ENCODE results near the gene ZXDC.

The ZXDC gene

GRCh38 chr3:126510308-126510910, 34.7 kb upstream of the ZXDC start:
- DNase-seq (ENCODE audit: low read depth): no peak

GRCh38 chr3:126509597-126510307, 34.1 kb upstream of the ZXDC start:
- DNase-seq (ENCODE audit: low read depth): no peak

GRCh38 chr3:126508564-126508964, 32.9 kb upstream of the ZXDC start:
- DNase-seq (ENCODE audit: low read depth): peak; percentile 80

GRCh38 chr3:126507886-126508285, 32.2 kb upstream of the ZXDC start:
- no peak for DNase-seq (ENCODE audit: low read depth)

GRCh38 chr3:126503701-126504100, 28.0 kb upstream of the ZXDC start:
- no peak for DNase-seq (ENCODE audit: low read depth)

- DNase-seq (ENCODE audit: low read depth): no peak
Measured at GRCh38 chr3:126502656-126503055, 27.0 kb upstream of the ZXDC start.

- DNase-seq (ENCODE audit: low read depth): no peak
Measured at GRCh38 chr3:126501736-126502135, 26.0 kb upstream of the ZXDC start.

GRCh38 chr3:126501054-126501453, 25.4 kb upstream of the ZXDC start:
- no peak for DNase-seq (ENCODE audit: low read depth)

GRCh38 chr3:126500016-126500415, 24.3 kb upstream of the ZXDC start:
- no peak for DNase-seq (ENCODE audit: low read depth)

- no peak for DNase-seq (ENCODE audit: low read depth)
Measured at GRCh38 chr3:126499401-126499800, 23.7 kb upstream of the ZXDC start.

- DNase-seq (ENCODE audit: low read depth): no peak
Measured at GRCh38 chr3:126498929-126499328, 23.2 kb upstream of the ZXDC start.

GRCh38 chr3:126498461-126498860, 22.8 kb upstream of the ZXDC start:
- DNase-seq (ENCODE audit: low read depth): no peak

GRCh38 chr3:126497956-126498355, 22.3 kb upstream of the ZXDC start:
- DNase-seq (ENCODE audit: low read depth): no peak

- no peak for DNase-seq (ENCODE audit: low read depth)
Measured at GRCh38 chr3:126496894-126497850, 21.5 kb upstream of the ZXDC start.

- no peak for DNase-seq (ENCODE audit: low read depth)
Measured at GRCh38 chr3:126495786-126496185, 20.1 kb upstream of the ZXDC start.

- no peak for DNase-seq (ENCODE audit: low read depth)
Measured at GRCh38 chr3:126494970-126495230, 19.2 kb upstream of the ZXDC start.

- no peak for DNase-seq (ENCODE audit: low read depth)
Measured at GRCh38 chr3:126494204-126494969, 18.7 kb upstream of the ZXDC start.

GRCh38 chr3:126493739-126494138, 18.0 kb upstream of the ZXDC start:
- DNase-seq (ENCODE audit: low read depth): no peak

- DNase-seq (ENCODE audit: low read depth): no peak
Measured at GRCh38 chr3:126493051-126493450, 17.4 kb upstream of the ZXDC start.

GRCh38 chr3:126491221-126492013, 15.7 kb upstream of the ZXDC start:
- DNase-seq (ENCODE audit: low read depth): no peak

GRCh38 chr3:126490619-126491018, 14.9 kb upstream of the ZXDC start:
- DNase-seq (ENCODE audit: low read depth): no peak
